GM12878 (cell line): ENCODE measurements around the gene SLC12A5.
"Not testable (repeated sequence)": the region's sequence is repeated elsewhere in the genome, so short reads cannot be mapped to it uniquely, and the experiment has no call there.

Source experiments
- CHD1 ChIP-seq: IDR thresholded peaks from 2 replicates; pipeline ENCODE4 v1.6.1; 2012; ENCODE audit warnings: low read depth, low read length, improper control_type of control experiment
- ESRRA ChIP-seq: IDR thresholded peaks from 2 replicates; pipeline ENCODE4 v1.6.1; 2012; ENCODE audit warnings: mild to moderate bottlenecking, low read length, improper control_type of control experiment
- MXI1 ChIP-seq: fragments of 150-350 bp; IDR thresholded peaks from 2 replicates; pipeline ENCODE4 v1.6.1; 2011; ENCODE audit warnings: low read depth, mild to moderate bottlenecking, inconsistent platforms, low read length, improper control_type of control experiment
- SIN3A ChIP-seq: IDR thresholded peaks from 2 replicates; pipeline ENCODE4 v1.6.1; 2012; ENCODE audit warnings: low read depth, low read length, improper control_type of control experiment
- SMAD1 ChIP-seq: fragments of 450-650 bp; IDR thresholded peaks from 2 replicates; pipeline ENCODE4 v1.6.1; 2018; ENCODE audit warnings: mild to moderate bottlenecking, low read depth; ENCODE audit not compliant: partially characterized antibody
- SUPT20H ChIP-seq: IDR thresholded peaks from 2 replicates; pipeline ENCODE4 v1.6.1; 2011; ENCODE audit warnings: low read depth, mild to moderate bottlenecking, low read length, moderate library complexity, borderline replicate concordance; ENCODE audit not compliant: control insufficient read depth
- TAF1 ChIP-seq: IDR thresholded peaks from 2 replicates; pipeline ENCODE4 v1.6.1; 2011; ENCODE audit warnings: mild to moderate bottlenecking, low read depth, low read length, borderline replicate concordance
- ZNF217 ChIP-seq: fragments of 450-650 bp; IDR thresholded peaks from 2 replicates; pipeline ENCODE4 v1.6.1; 2017; ENCODE audit warnings: antibody characterized with exemption, mild to moderate bottlenecking
- TF ChIP-seq, protein P1 (sequence below): IDR thresholded peaks from 2 replicates; pipeline ENCODE4 v1.6.1; 2012; ENCODE audit warnings: mild to moderate bottlenecking, low read depth, low read length
- TF ChIP-seq, protein P2 (sequence below), 3 experiments: IDR thresholded peaks in 2 of 3; conservative IDR thresholded peaks in 1 of 3; 2 replicates each; pipeline ENCODE4 v1.5.1; 2011; ENCODE audit warnings: low read depth in 3 of 3, low read length in 3 of 3, mild to moderate bottlenecking in 3 of 3, control low read depth in 2 of 3, moderate library complexity in 2 of 3, inconsistent platforms in 1 of 3, mixed read lengths in 1 of 3; ENCODE audit not compliant: control insufficient read depth in 2 of 3, insufficient read depth in 1 of 3; ENCODE audit errors: extremely low read depth in 1 of 3

DNA sequence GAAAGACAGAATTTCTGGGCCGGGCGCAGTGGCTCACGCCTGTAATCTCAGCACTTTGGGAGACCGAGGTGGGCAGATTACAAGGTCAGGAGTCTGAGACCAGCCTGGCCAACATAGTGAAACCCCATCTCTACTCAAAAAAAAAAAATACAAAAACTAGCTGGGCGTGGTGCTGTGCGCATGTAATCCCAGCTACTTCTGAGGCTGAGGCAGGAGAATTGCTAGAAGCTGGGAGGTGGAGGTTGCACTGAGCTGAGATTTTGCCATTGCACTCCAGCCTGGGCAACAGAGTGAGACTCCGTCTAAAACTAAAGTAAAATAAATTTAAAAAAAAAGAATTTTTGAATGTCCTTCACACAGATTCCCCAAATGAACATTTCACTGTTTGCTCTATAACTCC, 71.4 kb downstream of the SLC12A5 start:
- TF ChIP-seq SUPT20H, MXI1, CHD1, SMAD1, ZNF217, TAF1, SIN3A, ESRRA: not testable (repeated sequence)
- TF ChIP-seq, protein P1, sequence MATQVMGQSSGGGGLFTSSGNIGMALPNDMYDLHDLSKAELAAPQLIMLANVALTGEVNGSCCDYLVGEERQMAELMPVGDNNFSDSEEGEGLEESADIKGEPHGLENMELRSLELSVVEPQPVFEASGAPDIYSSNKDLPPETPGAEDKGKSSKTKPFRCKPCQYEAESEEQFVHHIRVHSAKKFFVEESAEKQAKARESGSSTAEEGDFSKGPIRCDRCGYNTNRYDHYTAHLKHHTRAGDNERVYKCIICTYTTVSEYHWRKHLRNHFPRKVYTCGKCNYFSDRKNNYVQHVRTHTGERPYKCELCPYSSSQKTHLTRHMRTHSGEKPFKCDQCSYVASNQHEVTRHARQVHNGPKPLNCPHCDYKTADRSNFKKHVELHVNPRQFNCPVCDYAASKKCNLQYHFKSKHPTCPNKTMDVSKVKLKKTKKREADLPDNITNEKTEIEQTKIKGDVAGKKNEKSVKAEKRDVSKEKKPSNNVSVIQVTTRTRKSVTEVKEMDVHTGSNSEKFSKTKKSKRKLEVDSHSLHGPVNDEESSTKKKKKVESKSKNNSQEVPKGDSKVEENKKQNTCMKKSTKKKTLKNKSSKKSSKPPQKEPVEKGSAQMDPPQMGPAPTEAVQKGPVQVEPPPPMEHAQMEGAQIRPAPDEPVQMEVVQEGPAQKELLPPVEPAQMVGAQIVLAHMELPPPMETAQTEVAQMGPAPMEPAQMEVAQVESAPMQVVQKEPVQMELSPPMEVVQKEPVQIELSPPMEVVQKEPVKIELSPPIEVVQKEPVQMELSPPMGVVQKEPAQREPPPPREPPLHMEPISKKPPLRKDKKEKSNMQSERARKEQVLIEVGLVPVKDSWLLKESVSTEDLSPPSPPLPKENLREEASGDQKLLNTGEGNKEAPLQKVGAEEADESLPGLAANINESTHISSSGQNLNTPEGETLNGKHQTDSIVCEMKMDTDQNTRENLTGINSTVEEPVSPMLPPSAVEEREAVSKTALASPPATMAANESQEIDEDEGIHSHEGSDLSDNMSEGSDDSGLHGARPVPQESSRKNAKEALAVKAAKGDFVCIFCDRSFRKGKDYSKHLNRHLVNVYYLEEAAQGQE: not testable (repeated sequence)
- TF ChIP-seq, protein P2, sequence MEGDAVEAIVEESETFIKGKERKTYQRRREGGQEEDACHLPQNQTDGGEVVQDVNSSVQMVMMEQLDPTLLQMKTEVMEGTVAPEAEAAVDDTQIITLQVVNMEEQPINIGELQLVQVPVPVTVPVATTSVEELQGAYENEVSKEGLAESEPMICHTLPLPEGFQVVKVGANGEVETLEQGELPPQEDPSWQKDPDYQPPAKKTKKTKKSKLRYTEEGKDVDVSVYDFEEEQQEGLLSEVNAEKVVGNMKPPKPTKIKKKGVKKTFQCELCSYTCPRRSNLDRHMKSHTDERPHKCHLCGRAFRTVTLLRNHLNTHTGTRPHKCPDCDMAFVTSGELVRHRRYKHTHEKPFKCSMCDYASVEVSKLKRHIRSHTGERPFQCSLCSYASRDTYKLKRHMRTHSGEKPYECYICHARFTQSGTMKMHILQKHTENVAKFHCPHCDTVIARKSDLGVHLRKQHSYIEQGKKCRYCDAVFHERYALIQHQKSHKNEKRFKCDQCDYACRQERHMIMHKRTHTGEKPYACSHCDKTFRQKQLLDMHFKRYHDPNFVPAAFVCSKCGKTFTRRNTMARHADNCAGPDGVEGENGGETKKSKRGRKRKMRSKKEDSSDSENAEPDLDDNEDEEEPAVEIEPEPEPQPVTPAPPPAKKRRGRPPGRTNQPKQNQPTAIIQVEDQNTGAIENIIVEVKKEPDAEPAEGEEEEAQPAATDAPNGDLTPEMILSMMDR (IDR thresholded peaks at IDR 0.05 in 2 of 3, conservative IDR thresholded peaks at IDR 0.05 in 1 of 3; ENCODE audit: control insufficient read depth in 2 of 3, extremely low read depth in 1 of 3, insufficient read depth in 1 of 3, low read depth in 3 of 3, low read length in 3 of 3): not testable (repeated sequence)
